Bronchus fibroblast of lung (primary cell): Measurements from ENCODE around the gene SMIM34. TPM values are rescaled to one million over a fixed set of nuclear protein-coding genes. Genes with fewer than 3 reads are reported as not detected.

Source experiments
- total RNA-seq: library from RNA; depleted of rRNA; stranded (reverse); fragments of >200 nt; gene quantifications from 2 replicates; pipeline ENCODE4 v1.2.3, GENCODE V29; 2015

The SMIM34 gene, protein sequence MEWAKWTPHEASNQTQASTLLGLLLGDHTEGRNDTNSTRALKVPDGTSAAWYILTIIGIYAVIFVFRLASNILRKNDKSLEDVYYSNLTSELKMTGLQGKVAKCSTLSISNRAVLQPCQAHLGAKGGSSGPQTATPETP
- not detected in 2 replicates for total RNA-seq

GRCh38 chr21:34423805-34424204 is at the start of gene SMIM34:
SMIM34 (minus strand) TSS chr21:34423951; CDS start chr21:34423839, 112 bp downstream.

DNA sequence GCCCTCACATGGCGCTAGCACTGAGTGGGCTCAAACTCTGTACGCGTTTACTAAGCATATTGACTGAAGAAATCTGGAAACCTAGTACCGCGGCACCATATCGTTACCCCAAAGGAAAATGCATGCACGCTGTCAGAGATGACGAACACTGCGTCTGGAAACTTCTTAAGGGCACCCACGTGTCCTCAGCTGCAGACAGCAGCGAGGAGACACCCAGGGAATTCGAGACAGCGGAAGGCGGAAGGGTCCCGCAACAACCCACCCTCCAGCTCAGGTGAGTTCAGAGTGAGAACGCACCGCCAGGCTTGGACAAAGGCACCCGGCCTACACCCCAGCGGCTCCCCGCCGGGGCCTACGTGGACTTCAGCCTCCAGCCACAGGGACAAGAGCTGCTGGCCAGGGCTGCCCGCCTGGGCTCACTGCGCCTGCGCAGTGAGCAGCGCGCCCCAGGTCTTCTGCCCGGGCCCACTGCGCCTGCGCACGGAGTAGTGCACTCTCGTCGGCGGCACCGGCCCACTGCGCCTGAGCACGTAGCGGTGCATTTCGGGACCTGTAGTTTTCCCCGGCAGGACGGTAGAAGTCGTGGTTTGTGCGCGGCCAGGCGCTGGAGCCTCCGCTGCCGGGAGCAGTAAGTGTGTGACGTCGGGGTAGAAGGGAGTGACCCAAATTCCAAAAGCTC is 48.7 kb downstream of the SMIM34 start, which contains the start of gene SMIM11:
Gene SMIM11 (plus strand): TSS at position 568 of the 679 bp plus-strand sequence. CDS start 3,998 bp downstream, outside the sequence.

Other genes with a start within 250 kb of the SMIM34 start
- not detected in 2 replicates for gene KCNE2, start 59.9 kb downstream of the SMIM34 start, total RNA-seq
- gene SMIM11, start 48.4 kb downstream of the SMIM34 start, total RNA-seq: 3.0 and 4.9 TPM in 2 replicates
- 0.45 TPM in 1 of 2 replicates, not detected in the other for gene KCNE1, start 88.3 kb upstream of the SMIM34 start, total RNA-seq
- 25.9 and 30.4 TPM in 2 replicates for gene RCAN1, start 191.2 kb upstream of the SMIM34 start, total RNA-seq
- gene CLIC6, start 245.0 kb upstream of the SMIM34 start, total RNA-seq: under 0.01 and 0.15 TPM in 2 replicates